OCI-LY7 (cell line): Measurements from ENCODE around the gene SCIMP.

ENCODE experiments used
- CTCF ChIP-seq: fragments of 200-600 bp; sonication (generic); conservative IDR thresholded peaks from 2 replicates; pipeline ENCODE4 v1.5.1; 2014; ENCODE audit warnings: mild to moderate bottlenecking, antibody characterized with exemption, low read length, moderate library complexity, mixed read lengths
- EZH2phosphoT487 ChIP-seq: fragments of 200-600 bp; sonication (generic); IDR thresholded peaks from 2 replicates; pipeline ENCODE4 v1.6.1; 2018; ENCODE audit warnings: low read depth, borderline replicate concordance, mild to moderate bottlenecking, mixed run types, antibody characterized with exemption, low read length, moderate library complexity, mixed read lengths

DNA sequence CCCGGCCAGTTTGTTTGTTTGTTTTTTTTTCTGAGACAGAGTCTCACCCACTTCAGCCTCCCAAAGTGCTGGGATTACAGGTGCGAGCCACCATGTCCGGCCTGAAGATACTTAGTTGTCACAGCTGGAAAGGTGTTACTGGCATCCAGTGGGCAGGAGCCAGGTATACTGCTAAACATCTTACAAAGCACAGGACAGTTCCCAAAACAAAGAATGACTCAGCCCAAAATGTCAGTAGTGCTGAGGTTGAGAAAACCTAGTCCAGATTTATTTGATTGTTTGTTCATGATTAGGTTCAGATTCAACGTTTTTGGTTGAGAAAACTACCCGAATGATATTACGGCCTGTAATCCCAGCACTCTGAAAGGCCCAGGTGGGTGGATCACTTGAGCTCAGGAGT lies 28.8 kb upstream of the SCIMP start:
- TF ChIP-seq CTCF (no peak), EZH2phosphoT487 (no peak)
